Astrocyte (in vitro differentiated cells and primary cell): Measurements from ENCODE around the gene BIRC7. TPM values are rescaled to one million over a fixed set of nuclear protein-coding genes. Genes with fewer than 3 reads are reported as not detected.
"Not testable (repeated sequence)": the region's sequence is repeated elsewhere in the genome, so short reads cannot be mapped to it uniquely, and the experiment has no call there.

Source experiments
- DNase-seq: peaks from one replicate; pipeline ENCODE4 v3.0.0-alpha.2; 2010; ENCODE audit warnings: low read depth
- FAIRE-seq: peaks from 2 replicates; lab custom pipeline; 2011; peaks lifted over from hg19 to GRCh38; lab: Jason Lieb, UNC
- H2AFZ ChIP-seq: 2 replicates; pipeline ENCODE4 v1.6.0; 2012; ENCODE audit warnings: low read depth, low read length, inconsistent platforms
- H3K27ac ChIP-seq: 2 replicates; pipeline ENCODE4 v1.5.1; 2011; ENCODE audit warnings: low read depth, low read length, inconsistent platforms
- H3K27me3 ChIP-seq: 2 replicates; pipeline ENCODE4 v1.6.0; 2011; ENCODE audit warnings: low read length, inconsistent platforms; ENCODE audit not compliant: insufficient read depth
- H3K36me3 ChIP-seq: 2 replicates; pipeline ENCODE4 v1.5.1; 2011; ENCODE audit warnings: low read length, inconsistent platforms; ENCODE audit not compliant: insufficient read depth
- H3K4me1 ChIP-seq: 2 replicates; pipeline ENCODE4 v1.5.1; 2011; ENCODE audit warnings: low read length, inconsistent platforms; ENCODE audit not compliant: insufficient read depth
- H3K4me2 ChIP-seq: 2 replicates; pipeline ENCODE4 v1.6.0; 2012; ENCODE audit warnings: low read length, inconsistent platforms
- H3K4me3 ChIP-seq: 2 replicates; pipeline ENCODE4 v1.5.1; 2011; ENCODE audit warnings: low read depth, mild to moderate bottlenecking, low read length, inconsistent platforms; ENCODE audit not compliant: insufficient read depth
- H3K79me2 ChIP-seq: 2 replicates; pipeline ENCODE4 v1.6.0; 2012; ENCODE audit warnings: mild to moderate bottlenecking, low read length, inconsistent platforms; ENCODE audit not compliant: insufficient read depth
- H3K9ac ChIP-seq: 2 replicates; pipeline ENCODE4 v1.6.0; 2012; ENCODE audit warnings: mild to moderate bottlenecking, low read length, inconsistent platforms
- H3K9me3 ChIP-seq: 2 replicates; pipeline ENCODE4 v1.5.1; 2012; ENCODE audit warnings: low read depth, mild to moderate bottlenecking, low read length, inconsistent platforms; ENCODE audit not compliant: insufficient read depth
- H4K20me1 ChIP-seq: 2 replicates; pipeline ENCODE4 v1.6.0; 2012; ENCODE audit warnings: low read length, inconsistent platforms; ENCODE audit not compliant: insufficient read depth
- H3K27ac Mint-ChIP-seq: one replicate; pipeline ENCODE4 v1.8.0; 2021; ENCODE audit warnings: mild to moderate bottlenecking, mixed read lengths; ENCODE audit not compliant: unreplicated experiment
- H3K27me3 Mint-ChIP-seq: one replicate; pipeline ENCODE4 v1.8.0; 2021; ENCODE audit warnings: low read depth, mixed read lengths; ENCODE audit not compliant: unreplicated experiment
- H3K36me3 Mint-ChIP-seq: one replicate; pipeline ENCODE4 v1.8.0; 2021; ENCODE audit warnings: low read depth, mixed read lengths; ENCODE audit not compliant: unreplicated experiment
- H3K4me1 Mint-ChIP-seq: one replicate; pipeline ENCODE4 v1.8.0; 2021; ENCODE audit warnings: low read depth, mixed read lengths; ENCODE audit not compliant: unreplicated experiment
- H3K4me3 Mint-ChIP-seq: one replicate; pipeline ENCODE4 v1.8.0; 2021; ENCODE audit warnings: mild to moderate bottlenecking, moderate library complexity, mixed read lengths; ENCODE audit not compliant: unreplicated experiment
- H3K9me3 Mint-ChIP-seq: one replicate; pipeline ENCODE4 v1.8.0; 2021; ENCODE audit warnings: mild to moderate bottlenecking, mixed read lengths; ENCODE audit not compliant: unreplicated experiment
- EZH2 ChIP-seq: IDR thresholded peaks from 2 replicates; pipeline ENCODE4 v1.6.1; 2012; ENCODE audit warnings: mild to moderate bottlenecking, low read length, inconsistent platforms; ENCODE audit not compliant: insufficient read depth
- total RNA-seq: library from RNA; stranded (reverse); gene quantifications from 2 replicates; pipeline ENCODE4 v1.2.1, GENCODE V29; 2021
- TF ChIP-seq, protein P1 (sequence below): IDR thresholded peaks from 2 replicates; pipeline ENCODE4 v1.5.1; 2011; ENCODE audit warnings: low read depth, mild to moderate bottlenecking, inconsistent platforms, low read length, moderate library complexity; ENCODE audit not compliant: insufficient read depth

Gene BIRC7
- total RNA-seq, 1 donor from 2014 or later = 3.3 TPM

DNA sequence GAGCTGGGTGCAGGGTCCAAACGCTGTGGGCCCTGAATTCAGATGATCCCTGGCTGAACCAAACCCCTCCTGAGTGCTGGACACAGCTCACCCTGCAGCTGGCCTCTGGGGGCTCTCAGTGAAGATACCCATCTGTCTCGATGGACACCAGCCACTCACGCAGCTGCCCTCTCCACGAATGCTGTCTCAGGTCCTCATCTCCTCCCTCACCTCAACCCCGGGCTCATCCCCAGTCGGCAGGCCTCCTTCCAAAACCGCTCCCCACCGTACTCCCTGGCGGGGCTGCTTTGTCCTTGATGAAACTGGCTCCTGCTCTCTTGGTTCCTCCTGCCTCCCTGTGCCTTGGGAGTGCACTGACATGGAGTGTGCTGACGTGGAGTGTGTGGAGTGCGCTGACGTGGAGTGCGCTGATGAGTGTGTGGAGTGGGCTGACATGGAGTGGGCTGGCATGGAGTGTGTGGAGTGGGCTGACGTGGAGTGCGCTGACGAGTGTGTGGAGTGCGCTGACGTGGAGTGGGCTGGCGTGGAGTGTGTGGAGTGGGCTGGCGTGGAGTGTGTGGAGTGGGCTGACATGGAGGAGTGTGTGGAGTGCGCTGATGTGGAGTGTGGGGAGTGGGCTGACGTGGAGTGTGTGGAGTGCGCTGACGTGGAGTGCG, 15.7 kb upstream of the BIRC7 start:
- no peak overlapping the region for H3K4me3 ChIP-seq
- Mint-ChIP-seq H3K27me3 (peaks cover 20% of the 10 kb centered on the region), H3K36me3 (peaks cover 3% of the 10 kb centered on the region), H3K4me1 (peaks cover 20% of the 10 kb centered on the region), H3K9me3 (no peaks in the 10 kb centered on the region), H3K27ac (peak overlapping the region; percentile 53), H3K4me3 (no peak overlapping the region)
- H3K9me3 ChIP-seq = no peaks in the 10 kb centered on the region
- no peak overlapping the region for H3K4me2 ChIP-seq
- no peak overlapping the region for H3K27ac ChIP-seq
- H3K36me3 ChIP-seq = no peaks in the 10 kb centered on the region
- H4K20me1 ChIP-seq = peaks cover 10% of the 10 kb centered on the region
- FAIRE-seq (no peak), DNase-seq (no peak)
- H3K27me3 ChIP-seq = peaks cover 7% of the 10 kb centered on the region
- H3K9ac ChIP-seq = no peak overlapping the region
- H2AFZ ChIP-seq = no peak overlapping the region
- H3K79me2 ChIP-seq = peaks cover 7% of the 10 kb centered on the region
- TF ChIP-seq EZH2 = no peak
- TF ChIP-seq, protein P1, sequence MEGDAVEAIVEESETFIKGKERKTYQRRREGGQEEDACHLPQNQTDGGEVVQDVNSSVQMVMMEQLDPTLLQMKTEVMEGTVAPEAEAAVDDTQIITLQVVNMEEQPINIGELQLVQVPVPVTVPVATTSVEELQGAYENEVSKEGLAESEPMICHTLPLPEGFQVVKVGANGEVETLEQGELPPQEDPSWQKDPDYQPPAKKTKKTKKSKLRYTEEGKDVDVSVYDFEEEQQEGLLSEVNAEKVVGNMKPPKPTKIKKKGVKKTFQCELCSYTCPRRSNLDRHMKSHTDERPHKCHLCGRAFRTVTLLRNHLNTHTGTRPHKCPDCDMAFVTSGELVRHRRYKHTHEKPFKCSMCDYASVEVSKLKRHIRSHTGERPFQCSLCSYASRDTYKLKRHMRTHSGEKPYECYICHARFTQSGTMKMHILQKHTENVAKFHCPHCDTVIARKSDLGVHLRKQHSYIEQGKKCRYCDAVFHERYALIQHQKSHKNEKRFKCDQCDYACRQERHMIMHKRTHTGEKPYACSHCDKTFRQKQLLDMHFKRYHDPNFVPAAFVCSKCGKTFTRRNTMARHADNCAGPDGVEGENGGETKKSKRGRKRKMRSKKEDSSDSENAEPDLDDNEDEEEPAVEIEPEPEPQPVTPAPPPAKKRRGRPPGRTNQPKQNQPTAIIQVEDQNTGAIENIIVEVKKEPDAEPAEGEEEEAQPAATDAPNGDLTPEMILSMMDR = no peak
- H3K4me1 ChIP-seq = peaks cover 26% of the 10 kb centered on the region

DNA sequence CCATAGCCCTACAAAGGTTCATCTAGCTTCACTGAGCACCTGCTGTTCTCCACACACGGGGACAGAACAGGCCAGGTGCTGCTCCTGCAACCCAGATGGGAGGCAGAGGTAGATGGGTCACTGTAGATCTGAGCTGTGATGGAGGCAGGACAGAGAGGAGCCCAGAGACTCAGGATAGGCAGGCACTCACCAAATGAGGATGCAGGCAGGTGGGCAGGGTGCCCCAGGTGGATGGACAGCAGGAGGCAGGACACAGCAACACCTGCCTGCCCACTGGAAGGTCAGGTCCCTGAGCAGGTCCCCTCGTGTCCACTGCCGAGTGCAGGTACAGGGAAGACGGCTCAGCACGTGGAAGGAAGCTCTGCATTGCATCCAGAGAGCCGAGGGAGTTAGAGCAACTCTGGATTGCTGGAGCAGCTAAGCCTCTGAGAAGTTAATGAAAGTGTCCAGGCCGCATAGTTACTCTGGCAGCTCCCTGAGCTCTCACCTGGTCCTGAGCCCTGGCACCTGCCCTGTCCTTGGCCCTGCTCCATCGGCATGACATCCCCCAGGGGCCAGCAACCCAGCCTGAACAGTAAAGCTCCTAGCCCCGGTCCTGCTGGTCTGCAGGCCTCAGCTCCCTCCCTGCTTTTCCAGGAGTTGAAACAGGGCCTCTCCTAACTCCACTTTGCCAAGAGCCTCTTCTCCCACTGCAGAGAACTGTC, 14.9 kb upstream of the BIRC7 start:
- DNase-seq (no peak), FAIRE-seq (no peak)
- H3K9me3 ChIP-seq = no peaks in the 10 kb centered on the region
- H3K9ac ChIP-seq = no peak overlapping the region
- Mint-ChIP-seq H3K27ac (no peak overlapping the region), H3K4me1 (peaks cover 22% of the 10 kb centered on the region), H3K36me3 (no peaks in the 10 kb centered on the region), H3K9me3 (no peaks in the 10 kb centered on the region), H3K27me3 (peaks cover 20% of the 10 kb centered on the region), H3K4me3 (no peak overlapping the region)
- H3K79me2 ChIP-seq = no peaks in the 10 kb centered on the region
- no peak overlapping the region for H2AFZ ChIP-seq
- no peak overlapping the region for H3K4me3 ChIP-seq
- TF ChIP-seq, protein P1 = no peak
- no peak for TF ChIP-seq EZH2
- no peaks in the 10 kb centered on the region for H3K36me3 ChIP-seq
- no peak overlapping the region for H3K27ac ChIP-seq
- H3K4me1 ChIP-seq = peaks cover 28% of the 10 kb centered on the region
- peaks cover 7% of the 10 kb centered on the region for H3K27me3 ChIP-seq
- peaks cover 4% of the 10 kb centered on the region for H4K20me1 ChIP-seq
- no peak overlapping the region for H3K4me2 ChIP-seq

DNA sequence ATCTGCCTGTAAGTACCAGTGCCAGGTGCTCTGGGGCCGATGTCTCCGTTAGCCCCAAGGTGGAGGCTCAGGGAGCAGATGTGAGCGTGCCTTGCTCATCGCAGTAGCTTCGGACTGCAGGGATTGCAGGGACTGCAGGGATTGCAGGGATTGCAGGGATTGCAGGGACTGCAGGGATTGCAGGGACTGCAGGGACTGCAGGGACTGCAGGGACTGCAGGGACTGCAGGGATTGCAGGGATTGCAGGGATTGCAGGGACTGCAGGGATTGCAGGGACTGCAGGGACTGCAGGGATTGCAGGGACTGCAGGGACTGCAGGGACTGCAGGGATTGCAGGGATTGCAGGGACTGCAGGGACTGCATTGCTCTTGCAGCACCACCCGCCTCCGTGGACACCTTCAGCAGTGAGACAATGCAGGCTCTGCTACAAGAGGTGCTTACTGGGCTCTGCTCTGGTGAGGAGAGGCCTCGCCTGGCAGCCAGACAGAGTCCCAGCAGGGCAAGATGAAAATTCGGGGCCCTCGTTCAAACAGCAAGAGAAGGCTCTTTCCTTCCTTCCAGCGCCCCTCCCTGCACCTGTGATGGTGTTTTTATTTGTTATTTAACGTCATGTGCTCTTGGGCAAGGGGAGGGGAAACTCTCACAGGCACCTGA, 14.2 kb upstream of the BIRC7 start:
- H3K36me3 Mint-ChIP-seq, H3K4me3 Mint-ChIP-seq, H3K9ac ChIP-seq, H3K27me3 ChIP-seq, H3K27ac ChIP-seq, DNase-seq, H3K36me3 ChIP-seq, H3K79me2 ChIP-seq, H3K9me3 ChIP-seq, H3K9me3 Mint-ChIP-seq, H4K20me1 ChIP-seq, H3K4me3 ChIP-seq, H3K4me2 ChIP-seq, FAIRE-seq, H3K27ac Mint-ChIP-seq, H2AFZ ChIP-seq: not testable (repeated sequence)
- Mint-ChIP-seq H3K27me3 (peaks cover 20% of the 10 kb centered on the region), H3K4me1 (peaks cover 22% of the 10 kb centered on the region)
- H3K4me1 ChIP-seq = peaks cover 29% of the 10 kb centered on the region
